Karpas-422 (cell line): ENCODE data around the gene GPR32. TPM values are rescaled to one million over a fixed set of nuclear protein-coding genes. Genes with fewer than 3 reads are reported as not detected.
"Not testable (repeated sequence)": the region's sequence is repeated elsewhere in the genome, so short reads cannot be mapped to it uniquely, and the experiment has no call there.

Experiments
- DNase-seq: peaks from one replicate; pipeline ENCODE4 v3.0.0-alpha.2; 2015
- H2AFZ ChIP-seq: fragments of 200-600 bp; sonication (generic); 2 replicates; pipeline ENCODE4 v1.6.1; 2014; ENCODE audit warnings: antibody characterized with exemption, low read length, mixed read lengths
- H3K27ac ChIP-seq: fragments of 200-600 bp; sonication (generic); 2 replicates; pipeline ENCODE4 v1.5.1; 2014; ENCODE audit warnings: mild to moderate bottlenecking, low read length, moderate library complexity
- H3K27me3 ChIP-seq: fragments of 200-600 bp; sonication (generic); 2 replicates; pipeline ENCODE4 v1.6.1; 2014; ENCODE audit warnings: low read length, mixed read lengths
- H3K36me3 ChIP-seq: fragments of 200-600 bp; sonication (generic); 2 replicates; pipeline ENCODE4 v1.6.1; 2014; ENCODE audit warnings: low read length, mixed read lengths; ENCODE audit not compliant: insufficient read depth
- H3K4me1 ChIP-seq: fragments of 200-600 bp; sonication (generic); 2 replicates; pipeline ENCODE4 v1.6.1; 2014; ENCODE audit warnings: mild to moderate bottlenecking, low read length, mixed read lengths
- H3K4me2 ChIP-seq: fragments of 200-600 bp; sonication (generic); 2 replicates; pipeline ENCODE4 v1.6.1; 2014; ENCODE audit warnings: low read length, low read depth, mild to moderate bottlenecking; ENCODE audit not compliant: poor library complexity, severe bottlenecking
- H3K4me3 ChIP-seq: fragments of 200-600 bp; sonication (generic); 2 replicates; pipeline ENCODE4 v1.5.1; 2014; ENCODE audit warnings: mild to moderate bottlenecking, antibody characterized with exemption, low read length, mixed read lengths
- H3K79me2 ChIP-seq: fragments of 200-600 bp; sonication (generic); 2 replicates; pipeline ENCODE4 v1.6.1; 2014; ENCODE audit warnings: mild to moderate bottlenecking, low read length, mixed read lengths
- H3K9ac ChIP-seq: fragments of 200-600 bp; sonication (generic); 2 replicates; pipeline ENCODE4 v1.6.0; 2014; ENCODE audit warnings: low read length
- H3K9me2 ChIP-seq: fragments of 200-600 bp; sonication (generic), shearing (Covaris generic); replicated peaks from 2 replicates; pipeline ENCODE4 v1.6.0; 2014; ENCODE audit warnings: mild to moderate bottlenecking, low read length, moderate library complexity; ENCODE audit not compliant: insufficient read depth
- H3K9me3 ChIP-seq: fragments of 300-700, 200-600 bp; sonication (generic); 2 replicates; pipeline ENCODE4 v1.6.1; 2014; ENCODE audit warnings: low read length, mixed read lengths
- H4K20me1 ChIP-seq: fragments of 200-600 bp; sonication (generic); 2 replicates; pipeline ENCODE4 v1.6.1; 2014; ENCODE audit warnings: mild to moderate bottlenecking, antibody characterized with exemption, low read length, low read depth; ENCODE audit not compliant: insufficient read depth
- total RNA-seq: library from RNA; depleted of rRNA; stranded (reverse); fragments of >200 nt; shearing (Covaris generic); gene quantifications from 2 replicates; pipeline ENCODE4 v1.2.3, GENCODE V29; 2014; ENCODE audit warnings: low replicate concordance; rRNA removed

The GPR32 gene, protein sequence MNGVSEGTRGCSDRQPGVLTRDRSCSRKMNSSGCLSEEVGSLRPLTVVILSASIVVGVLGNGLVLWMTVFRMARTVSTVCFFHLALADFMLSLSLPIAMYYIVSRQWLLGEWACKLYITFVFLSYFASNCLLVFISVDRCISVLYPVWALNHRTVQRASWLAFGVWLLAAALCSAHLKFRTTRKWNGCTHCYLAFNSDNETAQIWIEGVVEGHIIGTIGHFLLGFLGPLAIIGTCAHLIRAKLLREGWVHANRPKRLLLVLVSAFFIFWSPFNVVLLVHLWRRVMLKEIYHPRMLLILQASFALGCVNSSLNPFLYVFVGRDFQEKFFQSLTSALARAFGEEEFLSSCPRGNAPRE
- not detected in 2 replicates for total RNA-seq

DNA sequence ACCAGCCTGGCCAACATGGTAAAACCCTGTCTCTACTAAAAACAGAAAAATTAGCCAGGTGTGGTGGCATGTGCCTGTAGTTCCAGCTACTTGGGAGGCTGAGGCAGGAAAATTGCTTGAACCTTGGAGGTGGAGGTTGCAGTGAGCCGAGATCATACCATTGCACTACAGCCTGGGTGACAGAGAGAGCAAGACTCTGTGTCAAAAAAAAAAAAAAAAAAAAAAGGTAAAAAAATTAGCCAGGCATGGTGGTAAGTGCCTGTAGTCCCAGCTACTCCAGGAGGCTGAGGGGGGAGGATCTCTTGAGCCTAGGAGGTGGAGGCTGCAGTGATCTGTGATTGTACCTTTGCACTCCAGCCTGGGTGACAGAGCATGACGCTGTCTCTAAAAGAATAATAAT is at the start of gene GPR32:
GPR32 (plus strand) TSS at position 301 of the 400 bp plus-strand sequence. CDS start 137 bp downstream, outside the sequence.
- peaks cover 11% of the 10 kb centered on the region for H3K4me1 ChIP-seq
- H3K36me3 ChIP-seq, H3K4me2 ChIP-seq, H3K9me3 ChIP-seq, H2AFZ ChIP-seq, DNase-seq, H3K27me3 ChIP-seq, H3K4me3 ChIP-seq, H3K27ac ChIP-seq, H3K9me2 ChIP-seq, H4K20me1 ChIP-seq, H3K9ac ChIP-seq, H3K79me2 ChIP-seq: not testable (repeated sequence)

DNA sequence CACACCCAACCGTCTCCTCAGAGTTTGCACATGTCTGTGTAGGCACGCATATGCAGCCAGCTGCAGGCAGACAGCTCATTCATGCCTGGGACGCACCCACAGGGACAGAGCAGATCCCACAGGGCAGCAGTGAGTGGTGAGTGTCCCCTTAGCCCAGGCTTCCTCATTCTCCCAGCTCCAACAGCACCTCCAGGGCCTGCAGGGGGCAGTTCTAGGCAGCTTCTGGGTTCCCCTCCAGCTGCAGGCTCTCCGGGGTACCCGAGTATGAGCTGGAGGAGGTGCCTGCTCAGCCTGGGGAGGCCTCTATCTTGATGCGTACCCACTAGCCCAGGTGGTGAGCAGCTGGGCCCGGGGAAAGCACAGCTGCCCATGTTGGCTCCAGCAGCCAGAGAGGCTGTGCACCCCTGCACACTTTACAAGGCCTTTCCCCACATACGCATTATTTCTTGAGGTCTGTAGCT is 49.3 kb upstream of the GPR32 start:
- Histone ChIP-seq H3K27ac (no peak overlapping the region), H3K4me3 (no peak overlapping the region), H3K9me3 (no peaks in the 10 kb centered on the region), H2AFZ (no peak overlapping the region), H3K9ac (no peak overlapping the region), H3K79me2 (no peaks in the 10 kb centered on the region), H3K4me1 (peaks cover 9% of the 10 kb centered on the region), H3K9me2 (no peaks in the 10 kb centered on the region), H3K36me3 (no peaks in the 10 kb centered on the region), H4K20me1 (no peaks in the 10 kb centered on the region), H3K4me2 (no peak overlapping the region), H3K27me3 (no peaks in the 10 kb centered on the region)
- peak; percentile 60 for DNase-seq

DNA sequence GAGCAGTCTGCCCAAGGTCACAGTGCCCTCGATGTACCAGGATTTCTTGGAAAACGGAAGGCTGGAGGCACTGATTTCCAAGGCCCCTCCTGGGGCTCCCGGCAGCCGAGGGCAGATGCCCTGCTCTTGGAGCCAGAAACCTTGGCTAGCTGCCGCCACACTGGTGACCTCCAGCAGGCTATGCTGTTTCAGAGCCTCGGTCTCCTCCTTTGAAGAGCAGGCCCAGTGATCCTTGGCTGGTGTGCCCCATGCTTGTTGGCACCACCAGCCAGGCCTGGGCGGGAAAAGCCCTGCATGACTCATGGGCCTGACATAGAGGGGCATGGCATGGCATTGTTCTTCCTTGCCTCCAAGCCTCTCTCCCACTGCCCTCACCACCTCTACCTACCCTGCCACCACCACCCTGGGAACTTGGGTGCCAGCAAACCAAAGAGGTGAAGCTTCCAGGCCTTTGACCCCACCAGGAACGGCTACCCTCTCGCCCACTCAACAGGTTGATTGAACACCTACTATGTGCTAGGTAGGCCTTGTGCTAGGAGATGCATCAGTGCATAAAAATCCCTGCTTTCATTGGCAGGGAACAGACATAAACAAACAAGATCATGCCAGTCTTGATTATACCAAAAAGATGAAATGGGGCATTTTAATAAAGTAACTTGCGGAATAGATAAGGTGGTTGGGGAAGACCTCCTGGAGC is 48.7 kb upstream of the GPR32 start:
- H3K9ac ChIP-seq: no peak overlapping the region
- no peaks in the 10 kb centered on the region for H3K79me2 ChIP-seq
- H2AFZ ChIP-seq: no peak overlapping the region
- H3K36me3 ChIP-seq: no peaks in the 10 kb centered on the region
- H3K9me2 ChIP-seq: no peaks in the 10 kb centered on the region
- H4K20me1 ChIP-seq: no peaks in the 10 kb centered on the region
- H3K4me1 ChIP-seq: peaks cover 9% of the 10 kb centered on the region
- H3K27ac ChIP-seq: no peak overlapping the region
- H3K9me3 ChIP-seq: no peaks in the 10 kb centered on the region
- H3K4me3 ChIP-seq: no peak overlapping the region
- no peaks in the 10 kb centered on the region for H3K27me3 ChIP-seq
- no peak for DNase-seq
- no peak overlapping the region for H3K4me2 ChIP-seq

DNA sequence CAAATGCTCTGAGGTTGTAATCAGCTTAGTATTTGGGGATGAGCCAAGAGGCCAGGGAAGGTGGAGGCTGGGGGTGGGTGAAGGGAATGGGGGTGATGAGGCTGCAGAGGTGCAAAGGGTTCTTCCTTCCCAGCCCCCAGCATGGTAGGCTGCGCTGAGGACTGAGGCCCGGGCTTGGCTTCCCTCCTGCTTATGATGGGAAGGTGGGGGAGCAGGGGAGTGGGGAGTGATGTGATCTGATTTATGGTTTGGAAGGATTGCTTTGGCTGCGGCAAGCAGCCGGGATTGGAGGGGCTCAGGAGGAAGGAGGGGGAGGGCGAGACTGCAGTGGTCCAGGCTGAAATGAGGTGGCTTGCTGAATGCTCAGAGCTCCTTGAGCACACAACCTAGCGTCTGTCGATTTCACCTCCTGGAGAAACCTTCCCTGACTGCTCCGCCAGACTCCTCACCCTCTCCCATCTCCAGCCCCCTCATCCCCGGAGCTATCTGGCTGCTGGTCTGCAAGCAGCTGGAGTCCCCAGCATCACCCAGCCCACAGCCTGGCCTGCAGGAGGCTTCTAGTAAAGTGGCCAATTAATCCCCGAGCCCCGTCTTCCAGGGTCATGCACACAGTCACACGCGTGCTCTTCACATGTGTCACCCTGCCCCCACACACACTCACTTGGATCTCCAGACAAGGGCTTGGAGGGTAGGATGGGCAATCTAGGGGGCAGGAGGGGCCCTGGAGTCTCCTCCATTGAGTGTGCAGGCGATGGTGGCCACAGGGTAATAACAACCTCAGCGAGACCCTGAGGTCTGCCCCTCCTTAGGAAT is 47.9 kb upstream of the GPR32 start:
- Histone ChIP-seq H3K27me3 (no peaks in the 10 kb centered on the region), H3K4me1 (peaks cover 9% of the 10 kb centered on the region), H4K20me1 (no peaks in the 10 kb centered on the region), H3K9me3 (no peaks in the 10 kb centered on the region), H3K9ac (no peak overlapping the region), H3K27ac (no peak overlapping the region), H3K9me2 (no peaks in the 10 kb centered on the region), H3K4me2 (no peak overlapping the region), H3K36me3 (no peaks in the 10 kb centered on the region), H2AFZ (no peak overlapping the region), H3K4me3 (no peak overlapping the region), H3K79me2 (no peaks in the 10 kb centered on the region)
- no peak for DNase-seq

DNA sequence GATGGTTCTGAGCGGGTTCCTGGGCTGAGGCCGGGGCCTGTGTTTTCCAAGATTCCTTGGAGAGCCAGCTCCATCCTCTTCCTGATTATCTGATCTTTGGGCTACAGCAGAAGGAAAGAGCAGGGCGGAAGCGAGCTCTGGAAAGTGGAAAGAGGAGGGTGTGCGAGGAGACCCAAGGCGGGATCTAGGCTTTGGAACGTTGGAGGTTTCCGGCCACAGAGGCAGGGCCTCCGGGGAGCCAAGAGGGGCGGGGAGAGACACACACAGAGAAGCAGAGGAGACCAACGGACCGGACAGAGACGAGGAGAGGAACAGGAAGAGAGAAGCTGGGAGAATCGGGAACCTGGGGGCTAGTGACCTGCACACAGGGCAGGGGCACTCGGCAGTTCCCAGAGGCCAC is 47.2 kb upstream of the GPR32 start, which contains the start of gene CLEC11A:
CLEC11A (plus strand) TSS at position 296 of the 400 bp plus-strand sequence. CDS start 162 bp downstream, outside the sequence.
- no peak for DNase-seq
- Histone ChIP-seq H3K36me3 (no peaks in the 10 kb centered on the region), H3K4me3 (no peak within 1 kb of the TSS), H3K4me1 (peaks cover 9% of the 10 kb centered on the region), H3K27me3 (no peaks in the 10 kb centered on the region), H3K79me2 (no peaks in the 10 kb centered on the region), H3K27ac (no peak within 1 kb of the TSS), H3K9me3 (no peaks in the 10 kb centered on the region), H3K9me2 (no peaks in the 10 kb centered on the region), H3K4me2 (no peak within 1 kb of the TSS), H4K20me1 (no peaks in the 10 kb centered on the region), H2AFZ (no peak within 1 kb of the TSS), H3K9ac (no peak within 1 kb of the TSS)

DNA sequence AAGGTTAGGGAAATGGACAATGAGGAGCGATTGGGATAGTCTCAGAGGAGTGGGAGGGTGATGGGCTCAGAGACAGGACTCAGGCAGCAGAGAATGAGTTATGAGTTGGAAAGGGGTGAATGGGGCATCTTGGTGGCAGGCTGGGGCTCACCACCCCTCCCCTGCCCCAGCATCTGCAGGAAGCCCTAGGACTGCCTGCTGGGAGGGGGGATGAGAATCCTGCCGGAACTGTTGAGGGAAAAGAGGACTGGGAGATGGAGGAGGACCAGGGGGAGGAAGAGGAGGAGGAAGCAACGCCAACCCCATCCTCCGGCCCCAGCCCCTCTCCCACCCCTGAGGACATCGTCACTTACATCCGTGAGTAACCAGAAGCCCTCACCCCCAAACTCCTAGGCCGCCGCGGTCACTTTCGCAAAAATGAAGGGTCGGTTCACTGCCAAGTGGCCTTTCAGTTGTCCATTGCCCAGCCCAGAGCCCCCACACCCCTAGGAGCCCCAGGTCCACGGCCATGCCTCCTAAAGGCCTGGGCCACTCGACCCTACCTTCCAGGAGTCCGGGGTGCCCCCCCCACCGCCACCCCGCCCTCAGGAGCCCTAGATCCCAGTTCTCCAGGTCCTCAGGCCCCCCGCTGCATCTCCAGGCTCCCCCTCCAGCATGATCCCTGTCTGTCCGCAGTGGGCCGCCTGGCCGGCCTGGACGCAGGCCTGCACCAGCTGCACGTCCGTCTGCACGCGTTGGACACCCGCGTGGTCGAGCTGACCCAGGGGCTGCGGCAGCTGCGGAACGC is 46.3 kb upstream of the GPR32 start:
- H3K79me2 ChIP-seq: no peaks in the 10 kb centered on the region
- H4K20me1 ChIP-seq: no peaks in the 10 kb centered on the region
- no peak overlapping the region for H3K4me2 ChIP-seq
- H3K9ac ChIP-seq: no peak overlapping the region
- H2AFZ ChIP-seq: no peak overlapping the region
- H3K9me2 ChIP-seq: no peaks in the 10 kb centered on the region
- H3K36me3 ChIP-seq: no peaks in the 10 kb centered on the region
- no peaks in the 10 kb centered on the region for H3K9me3 ChIP-seq
- H3K27me3 ChIP-seq: no peaks in the 10 kb centered on the region
- no peak for DNase-seq
- H3K4me1 ChIP-seq: peaks cover 9% of the 10 kb centered on the region
- H3K4me3 ChIP-seq: no peak overlapping the region
- no peak overlapping the region for H3K27ac ChIP-seq

DNA sequence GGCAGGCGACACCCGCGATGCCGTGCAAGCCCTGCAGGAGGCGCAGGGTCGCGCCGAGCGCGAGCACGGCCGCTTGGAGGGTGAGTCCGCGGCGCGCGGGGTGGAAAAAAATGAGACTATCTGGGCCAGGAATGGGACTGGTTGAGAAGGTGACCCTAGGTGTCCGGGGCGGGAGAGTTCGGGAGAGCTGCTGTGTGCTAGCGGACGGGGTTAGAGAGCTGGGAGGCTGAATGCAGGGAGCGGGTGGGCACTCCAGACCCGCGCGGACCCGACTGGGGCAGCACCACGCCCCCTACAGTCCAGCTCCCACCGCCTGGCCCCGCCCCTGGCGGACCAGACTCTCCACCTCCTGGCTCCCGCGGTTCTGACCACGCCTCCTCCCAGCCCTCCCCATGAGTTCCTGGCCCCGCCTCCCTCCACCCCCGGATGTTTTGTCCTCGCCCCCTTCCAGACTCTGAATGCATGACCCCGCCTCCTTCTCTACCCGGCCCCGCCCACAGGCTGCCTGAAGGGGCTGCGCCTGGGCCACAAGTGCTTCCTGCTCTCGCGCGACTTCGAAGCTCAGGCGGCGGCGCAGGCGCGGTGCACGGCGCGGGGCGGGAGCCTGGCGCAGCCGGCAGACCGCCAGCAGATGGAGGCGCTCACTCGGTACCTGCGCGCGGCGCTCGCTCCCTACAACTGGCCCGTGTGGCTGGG is 45.6 kb upstream of the GPR32 start:
- H3K4me1 ChIP-seq: peaks cover 9% of the 10 kb centered on the region
- H2AFZ ChIP-seq: no peak overlapping the region
- peak overlapping the region; percentile 76 for H3K9ac ChIP-seq
- no peaks in the 10 kb centered on the region for H3K9me2 ChIP-seq
- no peaks in the 10 kb centered on the region for H3K9me3 ChIP-seq
- H4K20me1 ChIP-seq: no peaks in the 10 kb centered on the region
- DNase-seq: peak; percentile 98
- H3K4me3 ChIP-seq: peak overlapping the region; percentile 66
- H3K27ac ChIP-seq: no peak overlapping the region
- H3K4me2 ChIP-seq: peak overlapping the region; percentile 62
- H3K79me2 ChIP-seq: no peaks in the 10 kb centered on the region
- H3K36me3 ChIP-seq: no peaks in the 10 kb centered on the region
- no peaks in the 10 kb centered on the region for H3K27me3 ChIP-seq
